B cell (primary cell): ENCODE results near the gene IPO4. TPM values are rescaled to one million over a fixed set of nuclear protein-coding genes. Genes with fewer than 3 reads are reported as not detected.

Experiments used
- ATAC-seq: fragments of 200-7000 bp; cut with Tn5 transposase; one replicate; pipeline ENCODE4 v1.10.0; 2021; ENCODE audit warnings: low read depth, mild to moderate bottlenecking, moderate number of reproducible peaks, moderate library complexity
- CTCF ChIA-PET: fragments of 350-600 bp; sonication (Branson Sonifier 250); formaldehyde crosslinking; loops from one replicate; lab custom pipeline; 2021; ENCODE audit warnings: antibody characterized with exemption, inconsistent platforms; lab: Charles Lee
- POLR2A ChIA-PET: fragments of 350-600 bp; sonication (Branson Sonifier 250); formaldehyde crosslinking; loops from one replicate; lab custom pipeline; 2021; ENCODE audit warnings: antibody characterized with exemption; lab: Charles Lee
- DNase-seq: peaks from one replicate; pipeline ENCODE4 v3.0.0; 2013
- H2AFZ ChIP-seq: 2 replicates; pipeline ENCODE4 v1.6.1; 2012; ENCODE audit warnings: mild to moderate bottlenecking, low read depth, low read length; ENCODE audit not compliant: insufficient read depth, poor library complexity, severe bottlenecking
- H3K27ac ChIP-seq, 2 donors: 1 replicate in 1 of 2; 2 replicates in 1 of 2; pipeline ENCODE4 v1.5.1; 2012 to 2013; ENCODE audit warnings: low read length in 2 of 2, mild to moderate bottlenecking in 2 of 2, moderate library complexity in 1 of 2
- H3K27me3 ChIP-seq, 4 experiments: fragments of 200-600 bp in 1 of 4; sonication (generic) in 1 of 4; replicated peaks in 1 of 4; 1 replicate in 2 of 4; 2 replicates in 2 of 4; pipeline versions ENCODE4 v1.6.1 to v1.7.0; 2013 to 2016; ENCODE audit warnings: low read length in 3 of 4, mild to moderate bottlenecking in 2 of 4, mixed read lengths in 1 of 4, moderate library complexity in 1 of 4; ENCODE audit not compliant: insufficient read depth in 4 of 4, control insufficient read depth in 3 of 4; ENCODE audit errors: control extremely low read depth in 1 of 4
- H3K36me3 ChIP-seq, 2 experiments: replicated peaks in 1 of 2; 1 replicate in 1 of 2; 2 replicates in 1 of 2; pipeline versions ENCODE4 v1.6.1 to v1.7.1; 2013; ENCODE audit warnings: low read length in 1 of 2; ENCODE audit not compliant: insufficient read depth in 2 of 2, control insufficient read depth in 1 of 2; ENCODE audit errors: control extremely low read depth in 1 of 2, extremely low read depth in 1 of 2
- H3K4me1 ChIP-seq, 2 donors: fragments of 200-600 bp in 1 of 2; sonication (generic) in 1 of 2; 1 replicate in 1 of 2; 2 replicates in 1 of 2; pipeline versions ENCODE4 v1.5.1 to v1.6.1; 2013 to 2017; ENCODE audit warnings: low read length in 2 of 2; ENCODE audit not compliant: control insufficient read depth in 2 of 2, insufficient read depth in 2 of 2
- H3K4me2 ChIP-seq: replicated peaks from 2 replicates; pipeline ENCODE3; 2012; ENCODE audit warnings: mild to moderate bottlenecking, low read depth, low read length; ENCODE audit not compliant: poor library complexity, severe bottlenecking
- H3K4me3 ChIP-seq, 5 experiments: fragments of 200-600 bp in 1 of 5; sonication (generic) in 1 of 5; 1 replicate in 3 of 5; 2 replicates in 2 of 5; pipeline versions ENCODE4 v1.5.1 to v1.7.0; 2011 to 2016; ENCODE audit warnings: low read length in 4 of 5, mild to moderate bottlenecking in 4 of 5, low read depth in 2 of 5, control low read depth in 1 of 5, moderate library complexity in 1 of 5; ENCODE audit not compliant: insufficient read depth in 1 of 5; ENCODE audit errors: control extremely low read depth in 1 of 5, extremely low read depth in 1 of 5
- H3K79me2 ChIP-seq: fragments of 200-600 bp; sonication (generic); one replicate; pipeline ENCODE4 v1.6.0; 2016; ENCODE audit warnings: low read length; ENCODE audit not compliant: control insufficient read depth, insufficient read depth
- H3K9ac ChIP-seq: fragments of 200-600 bp; sonication (generic); 2 replicates; pipeline ENCODE4 v1.6.1; 2017; ENCODE audit warnings: mild to moderate bottlenecking, low read length, moderate library complexity
- H3K9me3 ChIP-seq, 3 donors: one replicate each; pipeline versions ENCODE4 v1.6.1 to v1.7.1; 2013; ENCODE audit warnings: low read length in 2 of 3; ENCODE audit not compliant: control insufficient read depth in 2 of 3, insufficient read depth in 1 of 3; ENCODE audit errors: control extremely low read depth in 1 of 3
- H4K20me1 ChIP-seq: 2 replicates; pipeline ENCODE4 v1.6.0; 2012; ENCODE audit warnings: mild to moderate bottlenecking, low read length; ENCODE audit not compliant: insufficient read depth, control insufficient read depth, poor library complexity, severe bottlenecking
- H3K27ac Mint-ChIP-seq: one replicate; pipeline ENCODE4 v1.8.0; 2021; ENCODE audit warnings: mixed read lengths
- H3K27me3 Mint-ChIP-seq: one replicate; pipeline ENCODE4 v1.8.0; 2021; ENCODE audit warnings: mixed read lengths
- H3K4me1 Mint-ChIP-seq: one replicate; pipeline ENCODE4 v1.8.0; 2021; ENCODE audit warnings: mixed read lengths
- H3K4me3 Mint-ChIP-seq: one replicate; pipeline ENCODE4 v1.8.0; 2021; ENCODE audit warnings: mixed read lengths
- H3K9me3 Mint-ChIP-seq: one replicate; pipeline ENCODE4 v1.8.0; 2022; ENCODE audit warnings: mixed read lengths; ENCODE audit not compliant: insufficient read depth
- CTCF ChIP-seq: fragments of 200-600 bp; IDR thresholded peaks from one replicate; pipeline ENCODE4 v1.8.0; 2022; ENCODE audit warnings: antibody characterized with exemption, mild to moderate bottlenecking
- EZH2 ChIP-seq: IDR thresholded peaks from 2 replicates; pipeline ENCODE4 v1.6.1; 2012; ENCODE audit warnings: borderline replicate concordance, low read depth, mild to moderate bottlenecking, moderate library complexity, low read length; ENCODE audit not compliant: insufficient read depth, poor library complexity, severe bottlenecking
- WGBS: methylation state at CpG from one replicate; pipeline ENCODE4 v1.1.5; 2013; ENCODE audit warnings: missing lambda C conversion rate; ENCODE audit not compliant: insufficient coverage; 5-methylcytosine and 5-hydroxymethylcytosine counted together
- intact Hi-C: fragments of 100-400 bp; cut with micrococcal nuclease; formaldehyde crosslinking; loops from one replicate; pipeline ENCODE4 v1.10.0; 2022
- polyA plus RNA-seq: library from polyadenylated mRNA; depleted of rRNA; stranded (reverse); fragments of >200 nt; gene quantifications from 2 replicates; pipeline ENCODE4 v1.2.3, GENCODE V29; 2012
- total RNA-seq, 2 donors: library from RNA; stranded (reverse); fragments of 120-200 nt in 1 of 2; gene quantifications; 1 replicate in 1 of 2; 2 replicates in 1 of 2; pipeline versions ENCODE4 v1.2.3 to v1.2.4, GENCODE V29; 2013 to 2022

The IPO4 gene
- total and polyA plus RNA-seq, 2 donors (not counting 1 experiment from before 2014, with no cell fraction given), result 28.3 to 35.0 TPM

DNA sequence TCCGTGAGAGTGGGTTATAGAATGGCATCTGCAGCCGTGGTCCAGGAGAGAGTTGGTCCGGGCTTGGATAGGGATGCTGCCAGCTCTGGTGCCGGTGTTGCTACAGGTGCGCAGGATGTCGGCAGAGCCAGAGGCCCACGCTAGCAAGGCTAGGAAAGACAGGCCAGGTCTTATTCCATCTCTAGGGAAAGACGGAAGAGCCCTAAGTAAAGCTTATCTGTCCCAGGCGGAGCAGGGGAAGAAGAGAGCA lies 53.1 kb downstream of the IPO4 start:
- H3K9me3 Mint-ChIP-seq, result no peaks in the 10 kb centered on the region
- H3K4me3 ChIP-seq, result peak overlapping the region in 4 of 5 experiments; percentile 65 to 96 (median 80)
- peaks cover 46% of the 10 kb centered on the region for H3K79me2 ChIP-seq
- H3K27ac Mint-ChIP-seq, result peak overlapping the region; percentile 94
- DNase-seq, result no peak
- H3K9me3 ChIP-seq, result no peaks in the 10 kb centered on the region
- H3K27me3 Mint-ChIP-seq, result no peaks in the 10 kb centered on the region
- peaks cover 52% of the 10 kb centered on the region for H3K4me1 Mint-ChIP-seq
- ATAC-seq, result no peak
- intact Hi-C loops, result no loop called here
- ChIA-PET CTCF (interaction anchor here (1.0 to 4.6 kb wide), 10 partner anchors 8 to 198 kb away, joined by 3 to 43 read pairs (median 6); partner anchors contain the start of genes DCAF11, IRF9, MDP1 and NRL), POLR2A (interaction anchor here (0.5 to 3.3 kb wide), 17 partner anchors 11 to 295 kb away, joined by 3 to 49 read pairs (median 4); partner anchors contain the start of genes CHMP4A, DCAF11, IPO4 and IRF9)
- 5% methylated on average over 9 of the region's 9 CpGs for WGBS
- H3K36me3 ChIP-seq, result peaks cover 0 to 27% of the 10 kb centered on the region in 2 experiments
- H4K20me1 ChIP-seq, result peaks cover 11% of the 10 kb centered on the region
- H3K4me2 ChIP-seq, result peak overlapping the region; percentile 90
- H3K4me1 ChIP-seq, result peaks cover 29 to 39% of the 10 kb centered on the region in 2 donors
- peak overlapping the region; percentile 37 to 97 for H3K27ac ChIP-seq
- TF ChIP-seq EZH2 (no peak), CTCF (no peak)
- peak overlapping the region; percentile 97 for H3K9ac ChIP-seq
- H3K27me3 ChIP-seq, result no peaks in the 10 kb centered on the region
- peak overlapping the region; percentile 96 for H2AFZ ChIP-seq
- peak overlapping the region; percentile 91 for H3K4me3 Mint-ChIP-seq

DNA sequence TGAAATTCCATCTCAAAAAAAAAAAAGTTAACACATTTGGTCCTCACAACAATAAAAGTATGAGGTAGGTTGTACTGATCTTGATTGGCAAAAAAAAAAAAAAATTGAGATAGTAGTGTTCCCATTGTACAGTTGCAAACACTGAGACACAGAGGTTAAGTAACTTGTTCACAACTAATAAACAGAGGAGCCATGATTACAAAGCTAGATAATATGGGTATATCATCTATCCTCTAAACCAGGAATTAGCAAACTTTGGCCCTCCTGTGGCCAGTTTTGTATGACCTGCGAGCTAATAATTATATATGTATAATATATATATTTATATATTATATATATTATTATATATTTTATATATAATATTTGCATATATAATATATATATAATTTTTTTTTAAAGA lies 54.9 kb downstream of the IPO4 start:
- Histone ChIP-seq H3K4me3 (no peak overlapping the region), H3K4me1 (peaks cover 28 to 29% of the 10 kb centered on the region in 2 donors), H2AFZ (no peak overlapping the region), H4K20me1 (peaks cover 11% of the 10 kb centered on the region), H3K27me3 (no peaks in the 10 kb centered on the region), H3K4me2 (no peak overlapping the region), H3K79me2 (peaks cover 35% of the 10 kb centered on the region), H3K36me3 (peaks cover 0 to 17% of the 10 kb centered on the region in 2 experiments), H3K27ac (no peak overlapping the region), H3K9me3 (no peaks in the 10 kb centered on the region), H3K9ac (no peak overlapping the region)
- Mint-ChIP-seq H3K9me3 (no peaks in the 10 kb centered on the region), H3K4me3 (no peak overlapping the region), H3K27ac (no peak overlapping the region), H3K4me1 (peaks cover 37% of the 10 kb centered on the region), H3K27me3 (no peaks in the 10 kb centered on the region)
- no peak for DNase-seq
- WGBS, result no CpG with 5 or more reads among the region's 1 CpG
- ATAC-seq, result no peak
- ChIA-PET CTCF (interaction anchor here (0.7 to 3.0 kb wide), 5 partner anchors 17 to 28 kb away, joined by 3 to 12 read pairs (median 6); partner anchors contain the start of genes IRF9 and NRL), POLR2A (interaction anchor here (1.3 kb wide), 2 partner anchors 18 to 20 kb away, joined by 3 to 10 read pairs; no protein-coding TSS in a partner anchor)
- TF ChIP-seq CTCF, result no peak
- no peak for TF ChIP-seq EZH2
- intact Hi-C loops, result no loop called here
